Stimulated activated CD8-positive, alpha-beta memory T cell treated with anti-CD3 and anti-CD28 coated beads, Interleukin-4, amount 100 ng/mL, for 48 hours (primary cell): ENCODE data around the gene VAMP4.
A peak's percentile ranks its signal among the peaks of the same experiment; 100 is the strongest.

Experiments used
- DNase-seq: peaks from one replicate; pipeline ENCODE4 v3.0.0-alpha.2; 2020

Gene VAMP4, protein sequence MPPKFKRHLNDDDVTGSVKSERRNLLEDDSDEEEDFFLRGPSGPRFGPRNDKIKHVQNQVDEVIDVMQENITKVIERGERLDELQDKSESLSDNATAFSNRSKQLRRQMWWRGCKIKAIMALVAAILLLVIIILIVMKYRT

GRCh38 chr1:171741872-171742576 is at the start of gene VAMP4:
TSS of gene VAMP4 (minus strand) at chr1:171742065. CDS start at chr1:171738414, 3,651 bp downstream.
- peak; percentile 89 for DNase-seq

DNA sequence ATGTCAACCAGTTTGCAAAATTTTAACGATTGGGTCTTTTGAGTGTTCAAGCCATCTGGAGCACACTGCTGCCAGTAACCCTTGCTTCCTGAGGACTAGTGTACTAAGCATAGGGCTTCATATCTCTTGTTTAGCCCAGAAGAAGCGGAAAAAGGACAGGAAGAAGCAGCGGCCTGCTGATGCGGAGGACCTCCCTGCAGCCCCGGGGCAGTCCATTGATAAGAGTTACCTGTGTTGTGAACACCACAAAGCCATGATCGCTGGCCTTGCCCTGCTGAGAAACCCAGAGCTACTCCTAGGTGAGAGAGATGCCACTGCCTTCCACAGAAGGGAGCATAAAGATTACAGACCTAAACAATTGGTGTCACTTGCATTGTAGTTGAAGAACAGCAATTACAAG is 48.5 kb upstream of the VAMP4 start:
- DNase-seq: no peak

- DNase-seq: no peak
Observed at GRCh38 chr1:171788696-171789095, 46.8 kb upstream of the VAMP4 start.

- no peak for DNase-seq
Observed at GRCh38 chr1:171787686-171788480, 46.0 kb upstream of the VAMP4 start.

DNA sequence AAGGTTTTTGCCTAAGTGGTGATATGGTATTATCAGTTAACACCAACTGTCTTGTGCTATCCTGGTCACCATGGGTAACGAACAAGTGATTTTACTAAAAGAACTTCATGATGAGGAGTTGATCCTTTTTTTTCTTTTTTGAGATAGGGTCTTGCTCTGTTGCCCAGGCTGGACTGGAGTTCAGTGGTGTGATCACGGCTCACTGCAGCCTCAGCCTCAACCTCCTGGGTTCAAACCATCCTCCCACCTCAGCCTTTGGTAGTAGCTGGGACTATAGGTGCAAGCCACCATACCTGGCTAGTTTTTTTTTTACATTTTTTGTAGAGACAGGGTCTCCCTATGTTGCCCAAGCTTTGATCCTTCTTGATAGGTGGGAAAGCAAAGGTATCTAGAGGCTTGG is 44.7 kb upstream of the VAMP4 start:
- no peak for DNase-seq

- DNase-seq: no peak
Observed at GRCh38 chr1:171785766-171786165, 43.9 kb upstream of the VAMP4 start.

DNA sequence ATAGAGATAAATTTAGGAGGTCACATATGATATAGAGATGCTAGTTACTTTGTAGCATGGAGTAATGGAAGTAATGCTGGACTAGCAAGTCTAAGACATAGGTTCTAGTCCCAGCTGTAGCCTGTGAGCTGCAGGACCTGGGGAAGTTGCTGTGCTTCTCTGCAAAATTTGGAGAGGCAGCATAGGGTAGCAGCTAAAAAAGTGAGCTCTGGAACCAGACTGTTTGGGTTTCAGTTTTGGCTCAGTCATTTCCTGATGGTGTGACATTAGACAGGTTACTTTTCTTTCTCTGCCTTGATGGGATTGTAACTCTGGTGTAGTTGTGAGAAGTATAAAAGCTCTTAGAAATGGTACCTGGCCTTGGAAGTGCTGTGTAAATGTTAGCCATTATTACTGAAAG is 42.9 kb upstream of the VAMP4 start:
- no peak for DNase-seq

GRCh38 chr1:171783816-171784530 is 42.1 kb upstream of the VAMP4 start:
- no peak for DNase-seq

DNA sequence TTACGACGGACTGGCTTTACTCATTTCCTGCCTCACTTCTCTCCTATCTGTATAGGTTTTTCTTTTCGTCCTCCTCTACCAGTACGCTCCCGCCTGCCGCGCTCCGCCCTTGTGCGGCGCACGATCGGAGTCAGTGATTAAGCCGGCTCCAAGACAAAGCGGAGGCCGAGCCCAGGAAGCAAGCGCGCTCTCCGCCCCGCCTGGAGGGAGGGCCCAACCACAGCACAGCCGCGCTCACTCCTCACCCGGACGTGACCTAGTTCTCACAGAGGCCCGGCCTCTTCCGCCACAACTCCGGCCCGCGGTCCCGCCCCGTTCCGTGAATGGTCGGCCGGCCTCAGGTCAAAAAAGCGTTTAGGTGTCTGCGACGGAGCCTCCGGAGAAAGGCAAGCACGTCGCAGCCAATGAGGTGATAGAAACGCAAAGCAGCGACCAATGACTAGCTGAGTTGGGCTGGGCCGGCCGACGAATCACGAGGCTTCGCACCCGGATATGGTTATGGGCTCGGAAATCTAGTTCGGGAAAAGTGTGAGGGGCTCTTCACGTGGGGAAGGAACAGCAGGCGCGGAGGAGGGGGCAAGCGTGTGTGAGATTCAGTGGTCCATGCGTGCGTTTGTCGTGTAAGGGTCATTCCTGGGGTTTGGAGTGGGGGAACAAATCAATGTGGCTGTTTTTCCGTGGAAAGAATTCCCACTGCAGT is 39.5 kb upstream of the VAMP4 start, which contains the start of gene METTL13:
Gene METTL13 (plus strand): TSS at position 485 of the 700 bp plus-strand sequence. CDS start 308 bp downstream, outside the sequence.
- DNase-seq: peak; percentile 96

- no peak for DNase-seq
Observed at GRCh38 chr1:171780583-171781175, 38.8 kb upstream of the VAMP4 start.

GRCh38 chr1:171772312-171772711 is 30.4 kb upstream of the VAMP4 start:
- DNase-seq: no peak

GRCh38 chr1:171769754-171770153 is 27.9 kb upstream of the VAMP4 start:
- DNase-seq: no peak

DNA sequence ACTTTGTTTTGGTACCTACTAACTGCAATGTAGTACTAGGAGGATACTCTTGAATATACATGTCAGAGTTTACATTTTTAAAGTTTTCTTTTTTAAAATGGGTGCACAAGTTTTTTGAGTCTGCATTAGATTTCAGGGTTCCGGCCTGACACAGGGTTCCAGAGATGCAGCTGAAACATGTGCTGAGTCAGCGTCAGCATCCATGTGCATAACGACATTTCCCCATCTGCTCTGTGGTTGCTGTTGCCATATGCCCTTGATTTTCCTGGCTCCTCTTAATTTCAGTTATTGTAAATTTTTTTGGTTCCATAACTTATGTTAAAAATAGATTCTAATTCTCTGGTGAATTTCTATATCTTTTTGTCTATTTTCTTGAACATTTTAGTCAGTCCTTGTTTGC is 27.3 kb upstream of the VAMP4 start:
- DNase-seq: no peak

- no peak for DNase-seq
Observed at GRCh38 chr1:171763764-171764163, 21.9 kb upstream of the VAMP4 start.

- DNase-seq: no peak
Observed at GRCh38 chr1:171762143-171762563, 20.3 kb upstream of the VAMP4 start.

DNA sequence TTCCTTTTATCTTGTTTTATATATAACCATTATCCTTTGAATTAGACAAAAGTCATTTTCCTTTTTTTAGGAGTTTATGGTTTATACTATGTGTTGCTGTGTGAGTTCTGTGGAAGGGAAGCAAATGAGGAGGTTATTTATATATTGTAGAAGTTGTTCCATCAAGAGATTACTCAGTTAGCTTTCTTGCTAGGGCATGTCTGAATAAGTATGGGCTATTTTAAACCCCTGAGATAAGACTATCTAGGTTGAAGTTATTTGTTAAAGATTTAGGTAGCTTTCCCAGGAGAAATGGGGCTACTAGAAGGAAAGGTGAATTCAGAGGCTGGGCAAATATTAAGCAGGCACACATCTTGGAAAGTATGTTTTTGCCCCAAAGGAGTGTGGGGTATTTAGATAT is 16.1 kb upstream of the VAMP4 start:
- DNase-seq: no peak

GRCh38 chr1:171756856-171757255 is 15.0 kb upstream of the VAMP4 start:
- DNase-seq: no peak

DNA sequence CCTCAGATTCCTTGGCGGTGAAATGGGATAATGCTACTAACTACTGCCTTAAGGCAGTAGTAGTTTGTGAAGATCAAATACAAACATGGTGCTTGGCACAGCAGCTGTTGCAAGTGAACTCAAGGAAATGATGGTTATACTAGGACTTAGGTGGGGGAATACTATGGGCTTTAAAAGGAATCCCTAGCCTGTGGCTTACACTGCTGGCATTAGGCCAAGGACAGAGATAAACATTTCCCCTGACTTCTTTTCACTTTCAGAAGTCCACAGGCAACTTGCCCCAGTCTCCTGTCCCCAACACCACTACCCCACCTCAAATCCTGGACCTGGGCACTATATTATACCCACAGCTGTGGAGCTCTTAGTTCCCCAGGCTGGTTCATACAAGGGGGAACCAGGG is 13.1 kb upstream of the VAMP4 start:
- DNase-seq: no peak

DNA sequence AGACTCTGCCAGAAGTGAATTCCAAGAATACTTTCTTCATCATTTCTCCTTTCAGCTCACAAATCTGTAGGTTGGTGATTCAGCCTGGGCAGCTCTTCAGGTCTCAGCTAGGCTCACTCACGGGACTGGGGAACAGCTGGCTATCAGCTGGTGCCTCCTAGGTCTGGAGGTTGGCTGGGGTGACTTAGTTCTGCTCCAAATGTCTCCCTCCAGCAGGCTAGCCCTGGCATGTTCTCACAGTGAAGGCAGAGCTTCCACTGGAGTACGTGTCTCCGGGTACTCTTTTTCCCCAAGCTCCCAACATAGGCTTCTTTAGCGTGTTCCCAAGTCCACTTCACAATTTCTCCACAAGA is 12.5 kb upstream of the VAMP4 start:
- DNase-seq: no peak

DNA sequence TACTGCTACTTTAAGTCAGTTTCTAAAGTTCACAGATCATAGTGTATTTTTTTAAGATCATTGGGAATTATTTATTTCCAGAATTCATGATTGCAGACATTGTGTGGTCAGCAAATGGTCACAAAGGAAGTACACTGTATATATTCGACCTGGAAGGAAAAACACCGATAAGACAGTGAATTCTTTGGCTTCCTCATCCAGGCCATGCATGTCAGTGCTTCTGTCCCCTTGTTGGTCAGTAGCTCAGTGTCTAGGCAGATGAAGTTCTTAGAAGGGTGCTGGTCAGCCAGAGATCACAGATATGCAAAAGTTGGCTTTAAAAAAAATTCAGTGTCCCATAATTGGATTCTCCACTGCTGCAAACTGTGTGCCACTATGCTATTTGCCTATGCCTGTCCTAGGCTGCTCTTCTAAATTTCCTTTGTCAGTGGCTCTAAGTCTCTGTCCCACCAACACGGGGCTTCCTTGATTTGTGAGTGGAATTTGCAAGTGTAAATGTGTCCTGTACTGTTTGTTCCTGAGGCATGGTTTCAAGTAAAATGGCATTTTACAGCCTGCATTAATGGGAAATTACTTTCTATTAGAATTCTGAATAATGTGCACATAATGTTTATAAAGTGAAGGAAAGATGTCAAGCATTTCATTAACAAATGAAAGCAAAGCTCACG is 12.0 kb upstream of the VAMP4 start:
- no peak for DNase-seq

DNA sequence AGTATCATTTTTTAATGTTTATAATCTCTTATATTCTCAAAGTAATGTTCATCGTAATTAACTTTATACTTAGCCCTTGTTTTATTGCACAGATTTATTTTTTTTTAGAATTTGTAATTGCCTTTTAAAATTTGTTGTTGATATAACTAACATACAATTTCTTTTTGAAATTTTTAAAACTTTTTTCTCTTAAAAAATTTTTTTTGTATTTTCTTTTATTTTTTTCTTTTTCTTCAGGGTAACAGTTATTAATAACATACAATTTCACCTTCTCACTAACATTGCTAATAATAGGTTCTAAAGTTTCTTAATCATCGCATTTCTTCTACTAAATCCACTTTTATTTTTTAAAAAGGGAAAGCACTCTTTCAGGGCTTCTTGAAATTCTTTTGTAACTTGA is 11.3 kb upstream of the VAMP4 start:
- DNase-seq: no peak

GRCh38 chr1:171751221-171751620 is 9.4 kb upstream of the VAMP4 start:
- no peak for DNase-seq
